ENCODE measurements around the gene RSPH3. TPM values are rescaled to one million over a fixed set of nuclear protein-coding genes. Genes with fewer than 3 reads are reported as not detected.
"Not testable (repeated sequence)": the region's sequence is repeated elsewhere in the genome, so short reads cannot be mapped to it uniquely, and the experiment has no call there.

Gene RSPH3
- total and polyA plus RNA-seq, 2 donors from 2014 or later: 5.5 to 20.2 TPM

DNA sequence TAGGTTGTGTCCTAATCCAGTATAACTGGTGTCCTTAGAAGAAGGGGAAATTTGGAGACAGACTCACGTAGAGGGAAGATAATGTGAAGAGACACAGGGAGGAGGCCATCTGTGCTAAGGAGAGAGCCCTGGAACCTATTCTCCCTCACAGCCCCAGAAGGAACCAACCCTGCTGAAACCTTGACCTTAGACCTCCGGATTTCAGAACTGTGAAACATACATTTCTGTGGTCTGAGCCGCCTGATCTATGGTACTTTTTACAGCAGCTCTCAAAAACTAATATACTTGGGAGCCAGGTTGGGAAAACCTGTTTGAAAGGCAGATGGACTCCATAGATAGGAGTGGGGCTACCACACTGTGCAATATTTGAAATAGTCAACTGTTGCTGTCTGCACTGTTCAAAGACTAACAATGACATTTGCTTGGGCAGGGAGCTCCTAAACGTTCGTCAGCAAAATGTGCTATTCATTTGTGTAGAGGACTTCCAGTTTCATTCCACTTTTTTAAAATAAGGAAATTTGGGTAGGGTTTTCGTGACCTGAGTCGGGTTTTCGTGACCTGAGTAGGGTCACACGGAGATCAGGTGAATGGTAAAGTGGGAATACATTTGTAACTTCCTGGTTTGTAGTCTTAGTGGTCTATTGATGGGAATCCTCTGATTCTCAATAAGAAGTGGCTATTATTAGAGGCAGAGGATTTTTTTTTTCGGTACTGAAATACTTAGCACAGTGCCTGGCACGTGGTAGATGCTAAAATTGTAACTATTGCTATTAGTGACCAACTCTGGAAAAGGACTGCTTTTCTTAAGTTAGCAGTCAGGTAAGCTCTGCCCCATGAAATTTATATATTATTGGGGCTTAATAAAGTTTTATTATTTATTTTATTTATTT is 33.4 kb upstream of the RSPH3 start:
- no peak for DNase-seq
- intact Hi-C loops (cut with DNase I): no loop called here
- H3K36me3 ChIP-seq (ENCODE audit: control insufficient read depth in 2 of 3, insufficient read depth in 3 of 3, low read length in 3 of 3): no peaks in the 10 kb centered on the region
- no peaks in the 10 kb centered on the region for H3K4me1 ChIP-seq (ENCODE audit: control insufficient read depth in 2 of 3, insufficient read depth in 2 of 3, low read depth in 1 of 3, low read length in 3 of 3)
- no peaks in the 10 kb centered on the region for H3K27me3 ChIP-seq (ENCODE audit: control insufficient read depth, insufficient read depth, low read length)
- H3K9me3 ChIP-seq (ENCODE audit: control insufficient read depth in 2 of 3, insufficient read depth in 1 of 3, low read length in 3 of 3): no peaks in the 10 kb centered on the region
- H3K4me3 ChIP-seq (ENCODE audit: low read length in 3 of 3): no peak overlapping the region
- TF ChIP-seq, protein P1, sequence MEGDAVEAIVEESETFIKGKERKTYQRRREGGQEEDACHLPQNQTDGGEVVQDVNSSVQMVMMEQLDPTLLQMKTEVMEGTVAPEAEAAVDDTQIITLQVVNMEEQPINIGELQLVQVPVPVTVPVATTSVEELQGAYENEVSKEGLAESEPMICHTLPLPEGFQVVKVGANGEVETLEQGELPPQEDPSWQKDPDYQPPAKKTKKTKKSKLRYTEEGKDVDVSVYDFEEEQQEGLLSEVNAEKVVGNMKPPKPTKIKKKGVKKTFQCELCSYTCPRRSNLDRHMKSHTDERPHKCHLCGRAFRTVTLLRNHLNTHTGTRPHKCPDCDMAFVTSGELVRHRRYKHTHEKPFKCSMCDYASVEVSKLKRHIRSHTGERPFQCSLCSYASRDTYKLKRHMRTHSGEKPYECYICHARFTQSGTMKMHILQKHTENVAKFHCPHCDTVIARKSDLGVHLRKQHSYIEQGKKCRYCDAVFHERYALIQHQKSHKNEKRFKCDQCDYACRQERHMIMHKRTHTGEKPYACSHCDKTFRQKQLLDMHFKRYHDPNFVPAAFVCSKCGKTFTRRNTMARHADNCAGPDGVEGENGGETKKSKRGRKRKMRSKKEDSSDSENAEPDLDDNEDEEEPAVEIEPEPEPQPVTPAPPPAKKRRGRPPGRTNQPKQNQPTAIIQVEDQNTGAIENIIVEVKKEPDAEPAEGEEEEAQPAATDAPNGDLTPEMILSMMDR (IDR thresholded peaks at IDR 0.05; ENCODE audit: borderline replicate concordance, extremely low read depth, insufficient read depth): no peak
- FAIRE-seq: no peak
- no peak overlapping the region for H3K9ac ChIP-seq (ENCODE audit: low read length in 3 of 3)
- H3K27ac ChIP-seq (ENCODE audit: low read depth in 2 of 2, low read length in 2 of 2): no peak overlapping the region

DNA sequence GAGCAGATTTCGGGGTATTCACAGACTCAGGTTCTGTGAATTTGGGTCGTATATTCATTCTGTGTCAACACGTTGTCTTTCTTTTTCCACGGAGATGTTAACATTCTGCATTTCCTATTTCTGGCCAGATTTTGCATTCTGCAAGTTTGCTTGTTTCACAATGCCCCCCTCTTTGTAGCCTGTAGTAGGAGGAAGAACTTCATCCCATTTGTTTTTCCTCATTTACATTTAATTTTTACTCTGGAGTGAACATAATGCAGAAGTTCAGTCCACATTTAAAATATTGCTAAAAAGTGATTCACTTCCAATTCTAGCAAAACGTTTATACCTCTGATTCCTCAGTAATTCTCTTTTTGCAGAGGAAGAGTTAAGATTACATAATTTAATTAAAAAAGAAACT is 31.8 kb upstream of the RSPH3 start:
- TF ChIP-seq, protein P1 (IDR thresholded peaks at IDR 0.05; ENCODE audit: borderline replicate concordance, extremely low read depth, insufficient read depth): no peak
- no peaks in the 10 kb centered on the region for H3K9me3 ChIP-seq (ENCODE audit: control insufficient read depth in 2 of 3, insufficient read depth in 1 of 3, low read length in 3 of 3)
- FAIRE-seq (no peak), DNase-seq (no peak)
- no peaks in the 10 kb centered on the region for H3K36me3 ChIP-seq (ENCODE audit: control insufficient read depth in 2 of 3, insufficient read depth in 3 of 3, low read length in 3 of 3)
- H3K4me3 ChIP-seq (ENCODE audit: low read length in 3 of 3): no peak overlapping the region
- no peaks in the 10 kb centered on the region for H3K4me1 ChIP-seq (ENCODE audit: control insufficient read depth in 2 of 3, insufficient read depth in 2 of 3, low read depth in 1 of 3, low read length in 3 of 3)
- H3K27me3 ChIP-seq (ENCODE audit: control insufficient read depth, insufficient read depth, low read length): no peaks in the 10 kb centered on the region
- H3K27ac ChIP-seq (ENCODE audit: low read depth in 2 of 2, low read length in 2 of 2): no peak overlapping the region
- intact Hi-C loops (cut with DNase I): no loop called here
- H3K9ac ChIP-seq (ENCODE audit: low read length in 3 of 3): no peak overlapping the region

DNA sequence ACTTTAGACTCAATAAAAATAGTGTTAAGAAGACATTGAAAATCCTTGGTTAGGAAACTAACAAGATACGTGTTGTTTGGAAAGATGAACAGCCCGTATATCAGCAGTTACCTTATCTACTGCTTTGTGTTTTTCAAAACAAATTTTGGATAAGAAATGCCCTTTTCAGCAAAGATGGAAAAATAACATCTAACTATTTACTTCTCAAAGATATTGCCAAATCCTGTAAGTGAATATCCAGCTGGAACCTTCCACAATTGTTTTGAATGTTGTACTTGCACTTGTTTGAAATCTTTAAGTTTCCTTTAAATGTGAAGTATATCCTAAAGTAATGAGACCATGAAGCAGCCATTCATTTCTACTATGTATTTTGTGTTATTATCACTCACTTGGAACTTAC is 30.2 kb upstream of the RSPH3 start:
- Histone ChIP-seq H3K27ac (ENCODE audit: low read depth in 2 of 2, low read length in 2 of 2) (no peak overlapping the region), H3K9me3 (ENCODE audit: control insufficient read depth in 2 of 3, insufficient read depth in 1 of 3, low read length in 3 of 3) (peaks cover 0 to 3% (median 0%) of the 10 kb centered on the region in 3 donors), H3K27me3 (ENCODE audit: control insufficient read depth, insufficient read depth, low read length) (no peaks in the 10 kb centered on the region), H3K4me1 (ENCODE audit: control insufficient read depth in 2 of 3, insufficient read depth in 2 of 3, low read depth in 1 of 3, low read length in 3 of 3) (no peaks in the 10 kb centered on the region), H3K4me3 (ENCODE audit: low read length in 3 of 3) (no peak overlapping the region), H3K9ac (ENCODE audit: low read length in 3 of 3) (no peak overlapping the region), H3K36me3 (ENCODE audit: control insufficient read depth in 2 of 3, insufficient read depth in 3 of 3, low read length in 3 of 3) (no peaks in the 10 kb centered on the region)
- FAIRE-seq (no peak), DNase-seq (no peak)
- TF ChIP-seq, protein P1 (IDR thresholded peaks at IDR 0.05; ENCODE audit: borderline replicate concordance, extremely low read depth, insufficient read depth): no peak
- intact Hi-C loops (cut with DNase I): no loop called here

DNA sequence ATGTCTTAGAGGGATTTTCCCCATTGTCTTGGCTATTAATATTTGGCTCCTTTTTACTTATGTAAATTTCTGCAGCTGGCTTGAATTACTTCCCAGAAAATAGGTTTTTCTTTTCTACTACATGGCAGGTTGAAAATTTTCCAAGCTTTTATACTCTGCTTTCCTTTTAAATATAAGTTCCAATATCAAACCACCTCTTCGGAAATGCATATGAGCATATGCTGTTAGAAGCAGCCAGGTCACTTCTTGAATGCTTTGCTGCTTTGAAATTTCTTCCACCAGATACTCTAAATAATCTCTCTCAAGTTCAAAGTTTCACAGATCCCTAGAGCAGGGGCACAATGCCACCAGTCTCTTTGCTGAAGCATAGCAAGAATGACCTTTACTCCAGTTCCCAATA is 25.2 kb upstream of the RSPH3 start:
- DNase-seq; H3K27me3 ChIP-seq (ENCODE audit: control insufficient read depth, insufficient read depth, low read length); H3K36me3 ChIP-seq (ENCODE audit: control insufficient read depth in 2 of 3, insufficient read depth in 3 of 3, low read length in 3 of 3); intact Hi-C loops (cut with DNase I); H3K9ac ChIP-seq (ENCODE audit: low read length in 3 of 3); H3K4me3 ChIP-seq (ENCODE audit: low read length in 3 of 3); H3K4me1 ChIP-seq (ENCODE audit: control insufficient read depth in 2 of 3, insufficient read depth in 2 of 3, low read depth in 1 of 3, low read length in 3 of 3); H3K27ac ChIP-seq (ENCODE audit: low read depth in 2 of 2, low read length in 2 of 2); FAIRE-seq: not testable (repeated sequence)
- peaks cover 0 to 10% (median 0%) of the 10 kb centered on the region in 3 donors for H3K9me3 ChIP-seq (ENCODE audit: control insufficient read depth in 2 of 3, insufficient read depth in 1 of 3, low read length in 3 of 3)

Data from kidney (tissue), 14 donors.